Measurements from ENCODE around the gene LAMTOR2. TPM values are rescaled to one million over a fixed set of nuclear protein-coding genes. Genes with fewer than 3 reads are reported as not detected.

Gene LAMTOR2
- total and polyA plus RNA-seq, 10 of the 15 experiments (the other 5 are each of a cell fraction or from before 2014, with no cell fraction given), result 71.9 to 264 (median 97.0) TPM

- no peak overlapping the region for H3K27ac ChIP-seq (ENCODE audit: control insufficient read depth, insufficient read depth)
- RAD21 ChIA-PET (ENCODE audit: unreplicated experiment), result interaction anchor here (1.4 kb wide), 1 partner anchor 25 kb away, joined by 3 read pairs; no protein-coding TSS in a partner anchor
- no peaks in the 10 kb centered on the region for H3K9me3 ChIP-seq (replicated peaks; ENCODE audit: control insufficient read depth, insufficient read depth, low read length)
- no peak overlapping the region for H3K9ac ChIP-seq (ENCODE audit: control insufficient read depth, insufficient read depth, low read length)
- DNase-seq (ENCODE audit: low read depth, low spot score) (no peak), ATAC-seq (no peak), FAIRE-seq (peak; percentile 47)
- no peak overlapping the region for H3K4me3 ChIP-seq
- in situ Hi-C loops (cut with MboI), result no loop called here
- H3K79me2 ChIP-seq (ENCODE audit: control insufficient read depth, insufficient read depth, low read length), result peaks cover 12% of the 10 kb centered on the region
- peaks cover 13 to 23% of the 10 kb centered on the region in 2 experiments for H3K36me3 ChIP-seq (ENCODE audit: control insufficient read depth in 2 of 2, insufficient read depth in 2 of 2, low read length in 1 of 2)
- intact Hi-C loops (cut with micrococcal nuclease; ENCODE audit: unreplicated experiment), result no loop called here
- WGBS (ENCODE audit: insufficient coverage, insufficient replicate concordance, low lambda C conversion rate, missing lambda C conversion rate), result 99% methylated on average over 7 of the region's 7 CpGs
- no peak overlapping the region for H2AFZ ChIP-seq (ENCODE audit: control insufficient read depth, low read depth, low read length)
- no peaks in the 10 kb centered on the region for H3K27me3 ChIP-seq (replicated peaks in 1 of 2; ENCODE audit: control insufficient read depth in 2 of 2, insufficient read depth in 2 of 2, low read length in 1 of 2)
- TF ChIP-seq NR2C1 (IDR thresholded peaks at IDR 0.05) (no peak), LARP7 (IDR thresholded peaks at IDR 0.05) (no peak)
- H3K4me2 ChIP-seq (ENCODE audit: control insufficient read depth, insufficient read depth), result no peak overlapping the region
- SMC1A ChIA-PET (ENCODE audit: uncharacterized antibody, unreplicated experiment), result interaction anchor here (1.9 to 2.0 kb wide), 2 partner anchors 25 to 77 kb away, joined by 6 to 8 read pairs; no protein-coding TSS in a partner anchor
- CTCF ChIA-PET, result interaction anchor here (1.8 to 2.5 kb wide), 2 partner anchors 52 to 77 kb away, joined by 8 to 11 read pairs; no protein-coding TSS in a partner anchor
- BruUV-seq (replicated peaks), result no TSS peak
- peaks cover 35% of the 10 kb centered on the region for H3K4me1 ChIP-seq (ENCODE audit: control insufficient read depth, insufficient read depth, low read length)
- no peaks in the 10 kb centered on the region for H4K20me1 ChIP-seq (ENCODE audit: control insufficient read depth, insufficient read depth)
- POLR2A ChIA-PET, result interaction anchor here (0.9 kb wide), 1 partner anchor 9 kb away, joined by 4 read pairs; no protein-coding TSS in a partner anchor
Measured at GRCh38 chr1:156014829-156015228, 39.8 kb upstream of the LAMTOR2 start.

GRCh38 chr1:156019946-156020292, 34.7 kb upstream of the LAMTOR2 start:
- in situ Hi-C loops (cut with MboI), result no loop called here
- FAIRE-seq, result no peak
- POLR2A ChIA-PET, result interaction anchor here (0.6 to 1.1 kb wide), 5 partner anchors 25 to 271 kb away, joined by 3 to 4 read pairs (median 4); partner anchors contain the start of gene ARHGEF2

More at GRCh38 chr1:156019946-156020292, 34.7 kb upstream of the LAMTOR2 start:
- Histone ChIP-seq H3K27me3 (replicated peaks in 1 of 2; ENCODE audit: control insufficient read depth in 2 of 2, insufficient read depth in 2 of 2, low read length in 1 of 2) (no peaks in the 10 kb centered on the region), H3K4me1 (ENCODE audit: control insufficient read depth, insufficient read depth, low read length) (peaks cover 8% of the 10 kb centered on the region), H3K4me3 (peak overlapping the region; percentile 92), H3K27ac (ENCODE audit: control insufficient read depth, insufficient read depth) (peak overlapping the region; percentile 78), H2AFZ (ENCODE audit: control insufficient read depth, low read depth, low read length) (no peak overlapping the region; the same call in 1 of the 2 replicates), H3K79me2 (ENCODE audit: control insufficient read depth, insufficient read depth, low read length) (peaks cover 23% of the 10 kb centered on the region), H3K9me3 (replicated peaks; ENCODE audit: control insufficient read depth, insufficient read depth, low read length) (no peaks in the 10 kb centered on the region), H3K9ac (ENCODE audit: control insufficient read depth, insufficient read depth, low read length) (peak overlapping the region; percentile 91), H3K36me3 (ENCODE audit: control insufficient read depth in 2 of 2, insufficient read depth in 2 of 2, low read length in 1 of 2) (peaks cover 4 to 7% of the 10 kb centered on the region in 2 experiments), H3K4me2 (ENCODE audit: control insufficient read depth, insufficient read depth) (peak overlapping the region; percentile 96), H4K20me1 (ENCODE audit: control insufficient read depth, insufficient read depth) (no peaks in the 10 kb centered on the region)
- TSS peak; percentile 85 for BruUV-seq (replicated peaks)
- ChIA-PET RAD21 (ENCODE audit: unreplicated experiment) (interaction anchor here (0.6 to 1.6 kb wide), 4 partner anchors 15 to 47 kb away, joined by 3 to 4 read pairs (median 3); partner anchors contain the start of gene ARHGEF2), SMC1A (ENCODE audit: uncharacterized antibody, unreplicated experiment) (interaction anchor here (1.1 to 2.5 kb wide), 4 partner anchors 30 to 161 kb away, joined by 4 to 14 read pairs (median 6); partner anchors contain the start of gene SYT11), CTCF (interaction anchor here (1.3 to 3.4 kb wide), 4 partner anchors 30 to 85 kb away, joined by 3 to 14 read pairs (median 6); no protein-coding TSS in a partner anchor)
- peak; percentile 76 for TF ChIP-seq PKNOX1 (IDR thresholded peaks at IDR 0.05)
- TF ChIP-seq RAD51 (IDR thresholded peaks at IDR 0.05), result no peak
- DNase-seq (ENCODE audit: low read depth, low spot score) (no peak), ATAC-seq (no peak)
- intact Hi-C loops (cut with micrococcal nuclease; ENCODE audit: unreplicated experiment), result loop anchor here (2.0 kb wide), 1 partner anchor 35 kb away; the partner anchor contains the start of gene LAMTOR2
- WGBS (ENCODE audit: insufficient coverage, insufficient replicate concordance, low lambda C conversion rate, missing lambda C conversion rate), result 80% methylated on average over 8 of the region's 8 CpGs

Measured in GM12878 (cell line).